ENCODE results near the gene NOD1.

NOD1 gene

DNA sequence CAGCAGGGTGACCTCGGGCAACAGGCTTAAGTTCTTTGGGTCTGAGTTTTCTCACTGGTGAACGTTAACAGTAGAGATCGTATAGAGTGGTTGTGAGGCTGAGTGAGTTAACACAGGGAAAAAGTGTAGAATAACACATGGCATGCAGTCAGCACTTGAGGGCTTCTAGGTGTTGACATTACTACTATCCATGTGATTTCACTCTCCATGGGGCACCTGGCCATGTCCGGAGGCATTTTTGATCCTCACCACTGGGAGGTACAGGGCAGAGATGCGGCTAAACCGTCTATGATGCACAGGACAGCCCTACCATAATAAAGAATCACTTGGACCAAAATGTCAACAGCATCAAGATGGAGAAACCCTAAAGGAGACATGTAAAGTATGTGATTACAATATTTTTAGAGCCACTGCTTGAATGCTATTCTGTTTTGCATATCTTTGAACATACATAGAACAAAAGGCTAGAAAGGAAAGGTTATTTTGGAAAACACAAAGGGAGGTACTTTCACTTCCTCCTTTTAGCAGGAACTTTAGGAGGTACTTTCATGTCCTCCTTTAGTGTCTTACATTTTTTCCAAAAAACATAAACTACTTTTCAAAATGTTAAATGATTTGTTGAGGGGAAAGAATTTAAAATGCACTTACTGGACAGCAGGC, 44.3 kb downstream of the NOD1 start:
- Histone ChIP-seq H2AFZ (ENCODE audit: low read depth, low read length) (no peak overlapping the region), H3K79me2 (ENCODE audit: low read length) (no peaks in the 10 kb centered on the region), H3K36me3 (replicated peaks; ENCODE audit: low read depth, low read length) (no peaks in the 10 kb centered on the region), H4K20me1 (ENCODE audit: insufficient read depth, low read length) (no peaks in the 10 kb centered on the region), H3K9ac (ENCODE audit: low read length) (no peak overlapping the region), H3K27ac (ENCODE audit: low read length) (no peak overlapping the region), H3K4me2 (ENCODE audit: low read length) (no peak overlapping the region), H3K27me3 (ENCODE audit: low read depth, low read length) (no peaks in the 10 kb centered on the region), H3K4me1 (ENCODE audit: low read length) (peaks cover 14% of the 10 kb centered on the region), H3K4me3 (ENCODE audit: low read length) (no peak overlapping the region), H3K9me3 (ENCODE audit: insufficient read depth, low read length) (no peaks in the 10 kb centered on the region)
- TF ChIP-seq, protein P1, sequence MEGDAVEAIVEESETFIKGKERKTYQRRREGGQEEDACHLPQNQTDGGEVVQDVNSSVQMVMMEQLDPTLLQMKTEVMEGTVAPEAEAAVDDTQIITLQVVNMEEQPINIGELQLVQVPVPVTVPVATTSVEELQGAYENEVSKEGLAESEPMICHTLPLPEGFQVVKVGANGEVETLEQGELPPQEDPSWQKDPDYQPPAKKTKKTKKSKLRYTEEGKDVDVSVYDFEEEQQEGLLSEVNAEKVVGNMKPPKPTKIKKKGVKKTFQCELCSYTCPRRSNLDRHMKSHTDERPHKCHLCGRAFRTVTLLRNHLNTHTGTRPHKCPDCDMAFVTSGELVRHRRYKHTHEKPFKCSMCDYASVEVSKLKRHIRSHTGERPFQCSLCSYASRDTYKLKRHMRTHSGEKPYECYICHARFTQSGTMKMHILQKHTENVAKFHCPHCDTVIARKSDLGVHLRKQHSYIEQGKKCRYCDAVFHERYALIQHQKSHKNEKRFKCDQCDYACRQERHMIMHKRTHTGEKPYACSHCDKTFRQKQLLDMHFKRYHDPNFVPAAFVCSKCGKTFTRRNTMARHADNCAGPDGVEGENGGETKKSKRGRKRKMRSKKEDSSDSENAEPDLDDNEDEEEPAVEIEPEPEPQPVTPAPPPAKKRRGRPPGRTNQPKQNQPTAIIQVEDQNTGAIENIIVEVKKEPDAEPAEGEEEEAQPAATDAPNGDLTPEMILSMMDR (IDR thresholded peaks at IDR 0.05; ENCODE audit: low read depth, low read length): no peak
- no peak for TF ChIP-seq EZH2phosphoT487 (IDR thresholded peaks at IDR 0.05; ENCODE audit: low read depth)

DNA sequence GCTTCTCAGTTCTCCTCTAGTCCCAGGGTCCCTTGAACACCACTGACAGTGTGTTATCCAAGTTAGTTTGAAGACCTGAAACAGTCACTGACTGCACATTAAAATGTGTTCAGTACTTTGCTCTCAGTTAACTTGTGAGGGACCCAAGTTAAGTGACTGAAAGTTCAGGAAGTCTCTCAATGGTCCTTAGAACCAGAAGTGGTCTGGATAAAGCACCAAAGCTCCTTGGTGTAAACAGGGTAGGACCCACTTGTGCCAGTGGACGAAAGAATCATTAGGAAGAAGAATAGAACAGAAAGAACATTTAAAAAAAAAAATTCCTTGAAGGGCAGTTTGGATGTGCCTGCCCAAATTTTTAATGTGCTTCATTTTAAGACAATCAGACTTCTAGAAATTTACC, 45.1 kb downstream of the NOD1 start:
- Histone ChIP-seq H3K4me3 (ENCODE audit: low read length) (no peak overlapping the region), H4K20me1 (ENCODE audit: insufficient read depth, low read length) (no peaks in the 10 kb centered on the region), H3K36me3 (replicated peaks; ENCODE audit: low read depth, low read length) (no peaks in the 10 kb centered on the region), H3K27ac (ENCODE audit: low read length) (no peak overlapping the region), H3K27me3 (ENCODE audit: low read depth, low read length) (no peaks in the 10 kb centered on the region), H2AFZ (ENCODE audit: low read depth, low read length) (no peak overlapping the region), H3K9me3 (ENCODE audit: insufficient read depth, low read length) (no peaks in the 10 kb centered on the region), H3K79me2 (ENCODE audit: low read length) (no peaks in the 10 kb centered on the region), H3K9ac (ENCODE audit: low read length) (no peak overlapping the region), H3K4me1 (ENCODE audit: low read length) (peaks cover 14% of the 10 kb centered on the region), H3K4me2 (ENCODE audit: low read length) (no peak overlapping the region)
- TF ChIP-seq EZH2phosphoT487 (IDR thresholded peaks at IDR 0.05; ENCODE audit: low read depth): no peak
- TF ChIP-seq, protein P1 (IDR thresholded peaks at IDR 0.05; ENCODE audit: low read depth, low read length): no peak

DNA sequence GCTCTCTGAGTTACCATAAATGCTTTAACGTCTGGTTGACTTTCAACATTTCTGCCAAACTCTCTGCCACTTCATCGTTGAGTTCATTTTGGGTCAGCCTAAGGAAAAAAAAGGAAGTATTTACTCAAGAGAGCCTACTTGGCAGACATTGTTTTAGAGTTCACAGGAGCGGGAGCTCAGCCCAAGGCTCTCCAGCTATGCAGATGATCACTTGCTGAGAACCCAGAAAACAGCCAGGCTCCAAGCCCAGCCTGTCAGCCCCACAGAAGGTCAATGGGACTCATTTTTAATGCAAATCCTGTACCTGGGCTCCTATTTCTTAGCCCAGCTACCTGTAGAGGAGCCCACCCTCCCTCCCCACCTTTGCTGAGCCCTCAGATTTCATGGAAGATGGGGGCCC, 45.5 kb downstream of the NOD1 start:
- no peak overlapping the region for H3K4me2 ChIP-seq (ENCODE audit: low read length)
- no peak overlapping the region for H3K9ac ChIP-seq (ENCODE audit: low read length)
- no peaks in the 10 kb centered on the region for H3K36me3 ChIP-seq (replicated peaks; ENCODE audit: low read depth, low read length)
- no peak overlapping the region for H3K4me3 ChIP-seq (ENCODE audit: low read length)
- H4K20me1 ChIP-seq (ENCODE audit: insufficient read depth, low read length): no peaks in the 10 kb centered on the region
- H2AFZ ChIP-seq (ENCODE audit: low read depth, low read length): no peak overlapping the region
- no peak overlapping the region for H3K27ac ChIP-seq (ENCODE audit: low read length)
- peaks cover 14% of the 10 kb centered on the region for H3K4me1 ChIP-seq (ENCODE audit: low read length)
- no peaks in the 10 kb centered on the region for H3K79me2 ChIP-seq (ENCODE audit: low read length)
- H3K9me3 ChIP-seq (ENCODE audit: insufficient read depth, low read length): no peaks in the 10 kb centered on the region
- H3K27me3 ChIP-seq (ENCODE audit: low read depth, low read length): no peaks in the 10 kb centered on the region
- no peak for TF ChIP-seq EZH2phosphoT487 (IDR thresholded peaks at IDR 0.05; ENCODE audit: low read depth)

DNA sequence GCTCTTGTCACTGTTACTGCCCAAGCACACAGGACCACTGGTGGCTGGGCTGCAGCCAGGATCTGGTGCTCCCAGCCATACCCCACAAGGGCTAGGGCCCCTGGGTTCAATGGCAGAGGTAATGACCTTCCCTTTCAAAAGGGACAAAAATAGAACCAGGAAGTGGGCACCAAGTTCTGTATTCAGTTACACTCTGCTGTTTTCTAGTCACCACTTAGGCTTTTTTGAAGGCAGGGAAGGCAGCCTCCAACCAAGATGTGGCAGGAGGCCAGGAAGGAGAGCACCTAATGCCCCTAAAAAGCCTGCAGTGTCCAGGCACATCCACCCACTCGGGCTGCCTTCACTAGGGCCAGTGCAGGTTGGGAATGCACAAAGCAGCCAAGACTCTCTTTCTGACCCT, 47.8 kb downstream of the NOD1 start:
- Histone ChIP-seq H3K4me1 (ENCODE audit: low read length) (peaks cover 14% of the 10 kb centered on the region), H3K36me3 (replicated peaks; ENCODE audit: low read depth, low read length) (no peaks in the 10 kb centered on the region), H3K4me3 (ENCODE audit: low read length) (no peak overlapping the region), H4K20me1 (ENCODE audit: insufficient read depth, low read length) (no peaks in the 10 kb centered on the region), H3K4me2 (ENCODE audit: low read length) (no peak overlapping the region), H3K79me2 (ENCODE audit: low read length) (no peaks in the 10 kb centered on the region), H3K27me3 (ENCODE audit: low read depth, low read length) (no peaks in the 10 kb centered on the region), H3K9ac (ENCODE audit: low read length) (no peak overlapping the region), H3K27ac (ENCODE audit: low read length) (no peak overlapping the region), H3K9me3 (ENCODE audit: insufficient read depth, low read length) (no peaks in the 10 kb centered on the region), H2AFZ (ENCODE audit: low read depth, low read length) (no peak overlapping the region)
- no peak for TF ChIP-seq EZH2phosphoT487 (IDR thresholded peaks at IDR 0.05; ENCODE audit: low read depth)
- TF ChIP-seq, protein P1 (IDR thresholded peaks at IDR 0.05; ENCODE audit: low read depth, low read length): no peak
